ENCODE data around the gene COX17. TPM values are rescaled to one million over a fixed set of nuclear protein-coding genes. Genes with fewer than 3 reads are reported as not detected.

Gene COX17
- polyA plus RNA-seq, 1 of the 3 experiments (the other 2 are of a cell fraction) = 21.5 TPM

DNA sequence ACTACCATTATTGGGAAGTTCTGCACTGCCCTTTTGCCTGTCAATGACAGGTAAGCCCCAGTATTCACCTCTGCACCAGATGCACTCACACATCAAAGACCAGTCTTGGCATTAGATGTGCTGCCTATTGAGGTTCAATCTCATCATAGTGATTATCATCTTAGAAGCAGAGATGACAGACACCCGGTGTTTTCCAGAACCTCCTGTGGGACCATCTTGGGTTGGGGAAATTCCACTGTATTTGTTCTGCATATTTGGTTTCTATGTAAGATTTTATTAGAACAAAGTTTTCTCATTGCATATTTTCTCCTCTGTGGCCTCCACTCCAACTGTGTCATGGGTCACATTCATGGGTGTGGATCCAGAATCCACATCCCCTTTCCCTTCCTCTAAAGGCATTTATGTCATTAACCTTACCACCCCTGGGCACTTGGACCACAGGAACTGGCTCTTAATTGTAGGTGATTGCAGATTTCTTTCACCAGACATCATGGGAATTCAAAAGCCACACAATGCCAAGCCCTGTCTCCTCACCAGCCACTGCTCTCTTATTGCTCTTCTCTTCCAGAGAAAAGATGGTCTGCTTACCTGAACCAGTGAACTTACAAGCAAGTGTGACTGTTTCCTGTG is 48.3 kb downstream of the COX17 start:
- H3K27me3 ChIP-seq (ENCODE audit: insufficient read depth) = no peaks in the 10 kb centered on the region
- no peak overlapping the region for H3K4me2 ChIP-seq
- H3K79me2 ChIP-seq (ENCODE audit: insufficient read depth) = no peaks in the 10 kb centered on the region
- no peaks in the 10 kb centered on the region for H3K36me3 ChIP-seq (replicated peaks in 1 of 2; ENCODE audit: control insufficient read depth in 1 of 2, insufficient read depth in 2 of 2, low read length in 1 of 2)
- ChIA-PET POLR2A (no interaction called here), CTCF (interaction anchor here (1.0 kb wide), 1 partner anchor 61 kb away, joined by 3 read pairs; no protein-coding TSS in a partner anchor)
- H3K27ac ChIP-seq (ENCODE audit: low read depth in 2 of 2, low read length in 1 of 2) = no peak overlapping the region
- no peak overlapping the region for H3K9ac ChIP-seq
- no peak overlapping the region for H3K4me3 ChIP-seq (ENCODE audit: low read depth in 2 of 2, low read length in 1 of 2)
- H3F3A ChIP-seq (replicated peaks; ENCODE audit: insufficient read depth) = no peaks in the 10 kb centered on the region
- TF ChIP-seq FOXM1 (IDR thresholded peaks at IDR 0.05; ENCODE audit: low read depth) = no peak
- no peak for TF ChIP-seq MAX (IDR thresholded peaks at IDR 0.05; ENCODE audit: low read depth)
- TF ChIP-seq TCF12 (IDR thresholded peaks at IDR 0.05) = no peak
- no peak for TF ChIP-seq NRF1 (IDR thresholded peaks at IDR 0.05; ENCODE audit: low read depth, low read length)
- no peak for TF ChIP-seq GATA2 (CRISPR knock-in tag; IDR thresholded peaks at IDR 0.05)
- no peak for TF ChIP-seq SIN3A (IDR thresholded peaks at IDR 0.05; ENCODE audit: borderline replicate concordance, low read depth, low read length)
- TF ChIP-seq YY1 (IDR thresholded peaks at IDR 0.05; ENCODE audit: low read depth) = no peak
- no peak for TF ChIP-seq SMC3 (IDR thresholded peaks at IDR 0.05; ENCODE audit: low read depth, low read length)
- no peak for TF ChIP-seq MXI1 (IDR thresholded peaks at IDR 0.05; ENCODE audit: low read depth, low read length)
- no peak overlapping the region for H2AFZ ChIP-seq (ENCODE audit: low read depth)
- peaks cover 5 to 19% of the 10 kb centered on the region in 2 experiments; a peak in 3 of 4 replicates for H3K4me1 ChIP-seq (ENCODE audit: control insufficient read depth in 1 of 2, insufficient read depth in 2 of 2, low read depth in 1 of 2, low read length in 1 of 2)
- 100% methylated on average over 1 of the region's 1 CpG for WGBS (ENCODE audit: low lambda C conversion rate)
- H3K9me2 ChIP-seq = no peaks in the 10 kb centered on the region
- no peaks in the 10 kb centered on the region for H3K9me3 ChIP-seq
- no peak for DNase-seq
- H4K20me1 ChIP-seq (ENCODE audit: insufficient read depth) = no peaks in the 10 kb centered on the region

DNA sequence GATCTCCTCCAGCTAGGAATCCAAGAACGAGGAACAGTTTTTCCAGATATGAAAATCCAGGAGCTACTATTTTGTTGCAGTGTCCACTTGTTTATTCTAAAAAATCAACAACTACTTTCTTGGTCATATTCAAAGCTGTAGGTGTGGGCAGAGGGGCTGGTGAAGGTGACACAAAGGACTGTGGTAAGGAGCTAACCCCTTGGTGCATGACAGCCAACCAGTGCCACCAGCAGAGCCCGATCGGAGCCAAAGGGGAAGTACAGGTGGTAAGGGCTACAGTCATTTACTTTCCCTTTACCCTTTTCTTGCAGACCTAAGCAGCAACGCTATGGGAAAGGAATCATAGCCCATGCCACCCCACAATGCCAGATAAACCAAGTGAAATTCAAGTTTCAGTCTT is 48.8 kb downstream of the COX17 start:
- Histone ChIP-seq H3F3A (replicated peaks; ENCODE audit: insufficient read depth) (no peaks in the 10 kb centered on the region), H3K36me3 (replicated peaks in 1 of 2; ENCODE audit: control insufficient read depth in 1 of 2, insufficient read depth in 2 of 2, low read length in 1 of 2) (no peaks in the 10 kb centered on the region), H3K27ac (ENCODE audit: low read depth in 2 of 2, low read length in 1 of 2) (no peak overlapping the region), H3K9ac (no peak overlapping the region), H2AFZ (ENCODE audit: low read depth) (no peak overlapping the region), H3K79me2 (ENCODE audit: insufficient read depth) (no peaks in the 10 kb centered on the region), H4K20me1 (ENCODE audit: insufficient read depth) (no peaks in the 10 kb centered on the region), H3K4me1 (ENCODE audit: control insufficient read depth in 1 of 2, insufficient read depth in 2 of 2, low read depth in 1 of 2, low read length in 1 of 2) (peaks cover 5 to 19% of the 10 kb centered on the region in 2 experiments; a peak in 3 of 4 replicates), H3K4me2 (no peak overlapping the region), H3K9me3 (no peaks in the 10 kb centered on the region), H3K4me3 (ENCODE audit: low read depth in 2 of 2, low read length in 1 of 2) (no peak overlapping the region), H3K9me2 (no peaks in the 10 kb centered on the region), H3K27me3 (ENCODE audit: insufficient read depth) (no peaks in the 10 kb centered on the region)
- DNase-seq = no peak
- CTCF ChIA-PET = interaction anchor here (1.0 kb wide), 1 partner anchor 62 kb away, joined by 3 read pairs; no protein-coding TSS in a partner anchor
- 89% methylated on average over 4 of the region's 4 CpGs for WGBS (ENCODE audit: low lambda C conversion rate)
- POLR2A ChIA-PET = no interaction called here
- TF ChIP-seq MEF2A (IDR thresholded peaks at IDR 0.05; ENCODE audit: borderline replicate concordance, low read depth) = no peak
- TF ChIP-seq SIN3A (IDR thresholded peaks at IDR 0.05; ENCODE audit: borderline replicate concordance, low read depth, low read length) = no peak
- TF ChIP-seq, protein P1, sequence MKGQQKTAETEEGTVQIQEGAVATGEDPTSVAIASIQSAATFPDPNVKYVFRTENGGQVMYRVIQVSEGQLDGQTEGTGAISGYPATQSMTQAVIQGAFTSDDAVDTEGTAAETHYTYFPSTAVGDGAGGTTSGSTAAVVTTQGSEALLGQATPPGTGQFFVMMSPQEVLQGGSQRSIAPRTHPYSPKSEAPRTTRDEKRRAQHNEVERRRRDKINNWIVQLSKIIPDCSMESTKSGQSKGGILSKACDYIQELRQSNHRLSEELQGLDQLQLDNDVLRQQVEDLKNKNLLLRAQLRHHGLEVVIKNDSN (IDR thresholded peaks at IDR 0.05; ENCODE audit: borderline replicate concordance, low read depth) = no peak
- TF ChIP-seq FOXM1 (IDR thresholded peaks at IDR 0.05; ENCODE audit: low read depth) = no peak
- TF ChIP-seq, protein P2, sequence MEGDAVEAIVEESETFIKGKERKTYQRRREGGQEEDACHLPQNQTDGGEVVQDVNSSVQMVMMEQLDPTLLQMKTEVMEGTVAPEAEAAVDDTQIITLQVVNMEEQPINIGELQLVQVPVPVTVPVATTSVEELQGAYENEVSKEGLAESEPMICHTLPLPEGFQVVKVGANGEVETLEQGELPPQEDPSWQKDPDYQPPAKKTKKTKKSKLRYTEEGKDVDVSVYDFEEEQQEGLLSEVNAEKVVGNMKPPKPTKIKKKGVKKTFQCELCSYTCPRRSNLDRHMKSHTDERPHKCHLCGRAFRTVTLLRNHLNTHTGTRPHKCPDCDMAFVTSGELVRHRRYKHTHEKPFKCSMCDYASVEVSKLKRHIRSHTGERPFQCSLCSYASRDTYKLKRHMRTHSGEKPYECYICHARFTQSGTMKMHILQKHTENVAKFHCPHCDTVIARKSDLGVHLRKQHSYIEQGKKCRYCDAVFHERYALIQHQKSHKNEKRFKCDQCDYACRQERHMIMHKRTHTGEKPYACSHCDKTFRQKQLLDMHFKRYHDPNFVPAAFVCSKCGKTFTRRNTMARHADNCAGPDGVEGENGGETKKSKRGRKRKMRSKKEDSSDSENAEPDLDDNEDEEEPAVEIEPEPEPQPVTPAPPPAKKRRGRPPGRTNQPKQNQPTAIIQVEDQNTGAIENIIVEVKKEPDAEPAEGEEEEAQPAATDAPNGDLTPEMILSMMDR (IDR thresholded peaks at IDR 0.05) = no peak
- TF ChIP-seq RFX5 (IDR thresholded peaks at IDR 0.05; ENCODE audit: low read length) = no peak
- TF ChIP-seq, protein P3, sequence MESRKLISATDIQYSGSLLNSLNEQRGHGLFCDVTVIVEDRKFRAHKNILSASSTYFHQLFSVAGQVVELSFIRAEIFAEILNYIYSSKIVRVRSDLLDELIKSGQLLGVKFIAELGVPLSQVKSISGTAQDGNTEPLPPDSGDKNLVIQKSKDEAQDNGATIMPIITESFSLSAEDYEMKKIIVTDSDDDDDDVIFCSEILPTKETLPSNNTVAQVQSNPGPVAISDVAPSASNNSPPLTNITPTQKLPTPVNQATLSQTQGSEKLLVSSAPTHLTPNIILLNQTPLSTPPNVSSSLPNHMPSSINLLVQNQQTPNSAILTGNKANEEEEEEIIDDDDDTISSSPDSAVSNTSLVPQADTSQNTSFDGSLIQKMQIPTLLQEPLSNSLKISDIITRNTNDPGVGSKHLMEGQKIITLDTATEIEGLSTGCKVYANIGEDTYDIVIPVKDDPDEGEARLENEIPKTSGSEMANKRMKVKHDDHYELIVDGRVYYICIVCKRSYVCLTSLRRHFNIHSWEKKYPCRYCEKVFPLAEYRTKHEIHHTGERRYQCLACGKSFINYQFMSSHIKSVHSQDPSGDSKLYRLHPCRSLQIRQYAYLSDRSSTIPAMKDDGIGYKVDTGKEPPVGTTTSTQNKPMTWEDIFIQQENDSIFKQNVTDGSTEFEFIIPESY (IDR thresholded peaks at IDR 0.05; ENCODE audit: borderline replicate concordance, low read depth) = no peak
- TF ChIP-seq SMC3 (IDR thresholded peaks at IDR 0.05; ENCODE audit: low read depth, low read length) = no peak
- TF ChIP-seq, protein P4, sequence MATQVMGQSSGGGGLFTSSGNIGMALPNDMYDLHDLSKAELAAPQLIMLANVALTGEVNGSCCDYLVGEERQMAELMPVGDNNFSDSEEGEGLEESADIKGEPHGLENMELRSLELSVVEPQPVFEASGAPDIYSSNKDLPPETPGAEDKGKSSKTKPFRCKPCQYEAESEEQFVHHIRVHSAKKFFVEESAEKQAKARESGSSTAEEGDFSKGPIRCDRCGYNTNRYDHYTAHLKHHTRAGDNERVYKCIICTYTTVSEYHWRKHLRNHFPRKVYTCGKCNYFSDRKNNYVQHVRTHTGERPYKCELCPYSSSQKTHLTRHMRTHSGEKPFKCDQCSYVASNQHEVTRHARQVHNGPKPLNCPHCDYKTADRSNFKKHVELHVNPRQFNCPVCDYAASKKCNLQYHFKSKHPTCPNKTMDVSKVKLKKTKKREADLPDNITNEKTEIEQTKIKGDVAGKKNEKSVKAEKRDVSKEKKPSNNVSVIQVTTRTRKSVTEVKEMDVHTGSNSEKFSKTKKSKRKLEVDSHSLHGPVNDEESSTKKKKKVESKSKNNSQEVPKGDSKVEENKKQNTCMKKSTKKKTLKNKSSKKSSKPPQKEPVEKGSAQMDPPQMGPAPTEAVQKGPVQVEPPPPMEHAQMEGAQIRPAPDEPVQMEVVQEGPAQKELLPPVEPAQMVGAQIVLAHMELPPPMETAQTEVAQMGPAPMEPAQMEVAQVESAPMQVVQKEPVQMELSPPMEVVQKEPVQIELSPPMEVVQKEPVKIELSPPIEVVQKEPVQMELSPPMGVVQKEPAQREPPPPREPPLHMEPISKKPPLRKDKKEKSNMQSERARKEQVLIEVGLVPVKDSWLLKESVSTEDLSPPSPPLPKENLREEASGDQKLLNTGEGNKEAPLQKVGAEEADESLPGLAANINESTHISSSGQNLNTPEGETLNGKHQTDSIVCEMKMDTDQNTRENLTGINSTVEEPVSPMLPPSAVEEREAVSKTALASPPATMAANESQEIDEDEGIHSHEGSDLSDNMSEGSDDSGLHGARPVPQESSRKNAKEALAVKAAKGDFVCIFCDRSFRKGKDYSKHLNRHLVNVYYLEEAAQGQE (IDR thresholded peaks at IDR 0.05; ENCODE audit: low read depth, low read length) = no peak
- no peak for TF ChIP-seq YY1 (IDR thresholded peaks at IDR 0.05; ENCODE audit: low read depth)
- TF ChIP-seq NFIC (IDR thresholded peaks at IDR 0.05; ENCODE audit: borderline replicate concordance) = no peak
- TF ChIP-seq USF2 (IDR thresholded peaks at IDR 0.05; ENCODE audit: borderline replicate concordance, low read depth, low read length) = no peak
